Mammary epithelial cell (primary cell): ENCODE data around the gene BLTP2.

Experiments
- CTCF ChIP-seq, 2 donors: IDR thresholded peaks in 1 of 2; conservative IDR thresholded peaks in 1 of 2; 2 replicates each; pipeline ENCODE4 v1.5.1; 2011 to 2012; ENCODE audit warnings: inconsistent platforms in 2 of 2, low read length in 2 of 2, mild to moderate bottlenecking in 2 of 2, control low read depth in 1 of 2, low read depth in 1 of 2; ENCODE audit not compliant: insufficient read depth in 1 of 2; ENCODE audit errors: extremely low read depth in 1 of 2
- EZH2 ChIP-seq: IDR thresholded peaks from 2 replicates; pipeline ENCODE4 v1.6.1; 2012; ENCODE audit warnings: low read length, inconsistent platforms, borderline replicate concordance

GRCh38 chr17:28623696-28624095 lies 21.3 kb downstream of the BLTP2 start:
- TF ChIP-seq EZH2 (no peak), CTCF (conservative IDR thresholded peaks at IDR 0.05 in 1 of 2, IDR thresholded peaks at IDR 0.05 in 1 of 2; ENCODE audit: extremely low read depth in 1 of 2, insufficient read depth in 1 of 2, low read depth in 1 of 2, low read length in 2 of 2) (no peak)
